BLaER1 treated with 17β-estradiol and CSF1 and Interleukin-3, amounts not matched to agents 10 nM and 100 nM (cell line): Measurements from ENCODE around the gene GSTA2.
"Not testable (repeated sequence)": the region's sequence is repeated elsewhere in the genome, so short reads cannot be mapped to it uniquely, and the experiment has no call there.

ENCODE experiments used
- H3K27ac ChIP-seq, 11 experiments: shearing (Covaris generic); formaldehyde crosslinking; 2 replicates each; pipeline ENCODE4 v1.8.1; 2022
- H3K27me3 ChIP-seq, 11 experiments: shearing (Covaris generic); formaldehyde crosslinking; 2 replicates each; pipeline ENCODE4 v1.8.1; 2022
- H3K36me3 ChIP-seq, 11 experiments: shearing (Covaris generic); formaldehyde crosslinking; 2 replicates each; pipeline ENCODE4 v1.8.1; 2022
- H3K4me1 ChIP-seq, 10 experiments: shearing (Covaris generic); formaldehyde crosslinking; 2 replicates each; pipeline ENCODE4 v1.8.1; 2022
- H3K4me2 ChIP-seq, 11 experiments: shearing (Covaris generic); formaldehyde crosslinking; 2 replicates each; pipeline ENCODE4 v1.8.1; 2022
- H3K4me3 ChIP-seq, 10 experiments: shearing (Covaris generic); formaldehyde crosslinking; 2 replicates each; pipeline ENCODE4 v1.8.1; 2022
- H3K9ac ChIP-seq, 11 experiments: shearing (Covaris generic); formaldehyde crosslinking; 2 replicates each; pipeline ENCODE4 v1.8.1; 2022
- H3K9me3 ChIP-seq, 11 experiments: shearing (Covaris generic); formaldehyde crosslinking; replicated peaks in 1 of 11; 2 replicates each; pipeline ENCODE4 v1.8.1; 2022
- H4K20me1 ChIP-seq, 11 experiments: shearing (Covaris generic); formaldehyde crosslinking; 2 replicates each; pipeline ENCODE4 v1.8.1; 2022
- Cebpa-rat ChIP-seq, 11 experiments: shearing (Covaris generic); IDR thresholded peaks; 2 replicates each; pipeline ENCODE4 v1.8.1; 2022

The GSTA2 gene

GRCh38 chr6:52718550-52718949 is 44.7 kb downstream of the GSTA2 start:
- H4K20me1 ChIP-seq = no peaks in the 10 kb centered on the region
- no peaks in the 10 kb centered on the region for H3K27me3 ChIP-seq
- no peak overlapping the region for H3K9ac ChIP-seq
- H3K9me3 ChIP-seq = peaks cover 0 to 16% (median 0%) of the 10 kb centered on the region in 11 experiments; a peak in 6 of 22 replicates
- H3K4me3 ChIP-seq = no peak overlapping the region
- H3K4me2 ChIP-seq = no peak overlapping the region
- H3K4me1 ChIP-seq = peaks cover 0 to 6% (median 0%) of the 10 kb centered on the region in 10 experiments; a peak in 2 of 20 replicates
- H3K36me3 ChIP-seq = no peaks in the 10 kb centered on the region
- H3K27ac ChIP-seq = no peak overlapping the region
- TF ChIP-seq Cebpa-rat (IDR thresholded peaks at IDR 0.05) = no peak

- not testable (repeated sequence) for H3K4me1 ChIP-seq, H3K27me3 ChIP-seq, H3K36me3 ChIP-seq, H3K27ac ChIP-seq, H3K9me3 ChIP-seq, H3K4me2 ChIP-seq, H4K20me1 ChIP-seq, H3K4me3 ChIP-seq, H3K9ac ChIP-seq
Observed at GRCh38 chr6:52714761-52715160, 48.5 kb downstream of the GSTA2 start.

GRCh38 chr6:52712136-52712535 is 51.1 kb downstream of the GSTA2 start:
- H3K9ac ChIP-seq = no peak overlapping the region
- 0 out of 22 replicates have a peak, but pooled peaks cover 0 to 3% (median 0%) of the 10 kb centered on the region in 11 experiments for H3K36me3 ChIP-seq
- no peak overlapping the region for H3K27ac ChIP-seq
- no peak overlapping the region for H3K4me3 ChIP-seq
- peaks cover 16 to 24% (median 19%) of the 10 kb centered on the region in 11 experiments for H3K9me3 ChIP-seq
- H3K27me3 ChIP-seq = no peaks in the 10 kb centered on the region; a peak in 1 of 22 replicates
- H4K20me1 ChIP-seq = no peaks in the 10 kb centered on the region
- no peak for TF ChIP-seq Cebpa-rat (IDR thresholded peaks at IDR 0.05)
- H3K4me1 ChIP-seq = no peaks in the 10 kb centered on the region
- no peak overlapping the region for H3K4me2 ChIP-seq

- Histone ChIP-seq H4K20me1 (no peaks in the 10 kb centered on the region), H3K9me3 (peaks cover 24 to 45% (median 34%) of the 10 kb centered on the region in 11 experiments), H3K27ac (no peak overlapping the region), H3K4me1 (peaks cover 0 to 12% (median 0%) of the 10 kb centered on the region in 10 experiments; a peak in 6 of 20 replicates), H3K9ac (no peak overlapping the region), H3K4me3 (no peak overlapping the region), H3K27me3 (no peaks in the 10 kb centered on the region; a peak in 1 of 22 replicates), H3K4me2 (no peak overlapping the region), H3K36me3 (0 out of 22 replicates have a peak, but pooled peaks cover 0 to 3% (median 0%) of the 10 kb centered on the region in 11 experiments)
- no peak for TF ChIP-seq Cebpa-rat (IDR thresholded peaks at IDR 0.05)
Observed at GRCh38 chr6:52707963-52708680, 55.2 kb downstream of the GSTA2 start.

GRCh38 chr6:52706001-52706400 is 57.3 kb downstream of the GSTA2 start:
- Histone ChIP-seq H4K20me1 (no peaks in the 10 kb centered on the region), H3K36me3 (0 out of 22 replicates have a peak, but pooled peaks cover 0 to 3% (median 0%) of the 10 kb centered on the region in 11 experiments), H3K9ac (no peak overlapping the region), H3K27me3 (no peaks in the 10 kb centered on the region; a peak in 1 of 22 replicates), H3K4me3 (no peak overlapping the region), H3K4me1 (peaks cover 0 to 12% (median 0%) of the 10 kb centered on the region in 10 experiments; a peak in 6 of 20 replicates), H3K27ac (no peak overlapping the region), H3K9me3 (peaks cover 24 to 45% (median 34%) of the 10 kb centered on the region in 11 experiments), H3K4me2 (no peak overlapping the region)
- no peak for TF ChIP-seq Cebpa-rat (IDR thresholded peaks at IDR 0.05)

- H3K36me3 ChIP-seq, H3K9ac ChIP-seq, H3K27ac ChIP-seq, H3K27me3 ChIP-seq, H3K4me3 ChIP-seq, H4K20me1 ChIP-seq: not testable (repeated sequence)
- H3K4me2 ChIP-seq = 0 out of 22 replicates have a peak overlapping the region, but pooled peaks of 2 of the 11 experiments have one; percentile 5 to 27
- H3K4me1 ChIP-seq = peaks cover 0 to 12% (median 0%) of the 10 kb centered on the region in 10 experiments; a peak in 6 of 20 replicates
- peaks cover 24 to 45% (median 34%) of the 10 kb centered on the region in 11 experiments for H3K9me3 ChIP-seq
Observed at GRCh38 chr6:52704781-52705502, 58.3 kb downstream of the GSTA2 start.

GRCh38 chr6:52704060-52704459 is 59.2 kb downstream of the GSTA2 start:
- Histone ChIP-seq H3K27ac (no peak overlapping the region), H3K9me3 (peaks cover 24 to 42% (median 34%) of the 10 kb centered on the region in 11 experiments), H3K9ac (no peak overlapping the region), H3K4me3 (no peak overlapping the region), H3K4me2 (peak overlapping the region in 3 of 11 experiments; percentile 19 to 27 (median 26); a peak in 4 of 22 replicates), H3K27me3 (no peaks in the 10 kb centered on the region; a peak in 1 of 22 replicates), H4K20me1 (no peaks in the 10 kb centered on the region), H3K4me1 (peaks cover 0 to 12% (median 0%) of the 10 kb centered on the region in 10 experiments; a peak in 6 of 20 replicates), H3K36me3 (0 out of 22 replicates have a peak, but pooled peaks cover 0 to 3% (median 0%) of the 10 kb centered on the region in 11 experiments)
- no peak for TF ChIP-seq Cebpa-rat (IDR thresholded peaks at IDR 0.05)
